ACC112 (cell line): Measurements from ENCODE around the gene HAUS8.
A peak's percentile ranks its signal among the peaks of the same experiment; 100 is the strongest.

ENCODE experiments used
- H2AFZ ChIP-seq: fragments of 200-600 bp; sonication (generic); one replicate; pipeline ENCODE4 v1.6.0; 2017; ENCODE audit warnings: antibody characterized with exemption, low read length; ENCODE audit not compliant: unreplicated experiment
- H3K27ac ChIP-seq: fragments of 200-600 bp; sonication (generic); 2 replicates; pipeline ENCODE4 v1.5.1; 2014; ENCODE audit warnings: low read depth, mild to moderate bottlenecking, antibody characterized with exemption, low read length, moderate library complexity
- H3K27me3 ChIP-seq: fragments of 200-600 bp; sonication (generic); 2 replicates; pipeline ENCODE4 v1.6.1; 2014; ENCODE audit warnings: mild to moderate bottlenecking, antibody characterized with exemption, low read length, moderate library complexity, mixed read lengths; ENCODE audit not compliant: insufficient read depth
- H3K36me3 ChIP-seq: fragments of 200-600 bp; sonication (generic); 2 replicates; pipeline ENCODE4 v1.6.1; 2016; ENCODE audit warnings: mild to moderate bottlenecking, antibody characterized with exemption, low read length, moderate library complexity, mixed read lengths; ENCODE audit not compliant: insufficient read depth
- H3K4me1 ChIP-seq: fragments of 200-600 bp; sonication (generic); one replicate; pipeline ENCODE4 v1.6.1; 2016; ENCODE audit warnings: low read length, mixed read lengths; ENCODE audit not compliant: insufficient read depth, unreplicated experiment, control insufficient read depth
- H3K4me3 ChIP-seq: fragments of 200-600 bp; sonication (generic); 2 replicates; pipeline ENCODE4 v1.5.1; 2014; ENCODE audit warnings: mild to moderate bottlenecking, low read depth, low read length
- H3K79me2 ChIP-seq: fragments of 200-600 bp; sonication (generic); one replicate; pipeline ENCODE4 v1.6.0; 2016; ENCODE audit warnings: low read length; ENCODE audit not compliant: control insufficient read depth, unreplicated experiment, insufficient read depth

The HAUS8 gene

GRCh38 chr19:17075035-17075863 is at the start of gene HAUS8, which contains the start of gene MYO9B:
HAUS8 (minus strand) TSS chr19:17075452; CDS start chr19:17075422, 30 bp downstream.
MYO9B (plus strand) TSS chr19:17075777; CDS start chr19:17101718, 25,941 bp downstream.
- Histone ChIP-seq H3K79me2 (peaks cover 57% of the 10 kb centered on the region), H2AFZ (peak within 1 kb of the TSS; percentile 71), H3K4me1 (peaks cover 28% of the 10 kb centered on the region), H3K4me3 (peak within 1 kb of the TSS; percentile 96), H3K27ac (peak within 1 kb of the TSS; percentile 86), H3K36me3 (no peaks in the 10 kb centered on the region), H3K27me3 (no peaks in the 10 kb centered on the region)

- no peak overlapping the region for H2AFZ ChIP-seq
- H3K79me2 ChIP-seq: peaks cover 11% of the 10 kb centered on the region
- H3K36me3 ChIP-seq: no peaks in the 10 kb centered on the region
- H3K27me3 ChIP-seq: no peaks in the 10 kb centered on the region
- no peak overlapping the region for H3K27ac ChIP-seq
- H3K4me3 ChIP-seq: no peak overlapping the region
- H3K4me1 ChIP-seq: peaks cover 15% of the 10 kb centered on the region
Observed at GRCh38 chr19:17124025-17124424, 48.8 kb upstream of the HAUS8 start.

- H3K4me3 ChIP-seq: no peak overlapping the region
- no peaks in the 10 kb centered on the region for H3K36me3 ChIP-seq
- peaks cover 15% of the 10 kb centered on the region for H3K4me1 ChIP-seq
- no peak overlapping the region for H3K27ac ChIP-seq
- H3K27me3 ChIP-seq: no peaks in the 10 kb centered on the region
- peaks cover 17% of the 10 kb centered on the region for H3K79me2 ChIP-seq
- H2AFZ ChIP-seq: no peak overlapping the region
Observed at GRCh38 chr19:17123041-17123440, 47.8 kb upstream of the HAUS8 start.

- peaks cover 17% of the 10 kb centered on the region for H3K79me2 ChIP-seq
- peaks cover 15% of the 10 kb centered on the region for H3K4me1 ChIP-seq
Observed at GRCh38 chr19:17121736-17122293, 46.6 kb upstream of the HAUS8 start.

GRCh38 chr19:17118957-17119356 is 43.7 kb upstream of the HAUS8 start:
- Histone ChIP-seq H3K27me3 (no peaks in the 10 kb centered on the region), H3K79me2 (peaks cover 15% of the 10 kb centered on the region), H2AFZ (no peak overlapping the region), H3K4me3 (no peak overlapping the region), H3K4me1 (no peaks in the 10 kb centered on the region), H3K36me3 (no peaks in the 10 kb centered on the region), H3K27ac (no peak overlapping the region)

More at GRCh38 chr19:17121736-17122293, 46.6 kb upstream of the HAUS8 start:
- H3K36me3 ChIP-seq: no peaks in the 10 kb centered on the region
- H3K4me3 ChIP-seq: no peak overlapping the region
- no peak overlapping the region for H3K27ac ChIP-seq
- H2AFZ ChIP-seq: no peak overlapping the region
- H3K27me3 ChIP-seq: no peaks in the 10 kb centered on the region

GRCh38 chr19:17116996-17117702 is 41.9 kb upstream of the HAUS8 start:
- Histone ChIP-seq H3K27me3 (no peaks in the 10 kb centered on the region), H2AFZ (no peak overlapping the region), H3K36me3 (no peaks in the 10 kb centered on the region), H3K27ac (no peak overlapping the region), H3K4me3 (no peak overlapping the region), H3K79me2 (peaks cover 30% of the 10 kb centered on the region), H3K4me1 (no peaks in the 10 kb centered on the region)

- H3K36me3 ChIP-seq: no peaks in the 10 kb centered on the region
- H3K27ac ChIP-seq: no peak overlapping the region
- no peaks in the 10 kb centered on the region for H3K27me3 ChIP-seq
- H3K4me1 ChIP-seq: no peaks in the 10 kb centered on the region
- H2AFZ ChIP-seq: no peak overlapping the region
- H3K4me3 ChIP-seq: no peak overlapping the region
- peaks cover 56% of the 10 kb centered on the region for H3K79me2 ChIP-seq
Observed at GRCh38 chr19:17114414-17114831, 39.2 kb upstream of the HAUS8 start.

GRCh38 chr19:17113127-17113785 is 38.0 kb upstream of the HAUS8 start:
- H3K4me3 ChIP-seq: no peak overlapping the region
- peaks cover 51% of the 10 kb centered on the region for H3K79me2 ChIP-seq
- H3K27me3 ChIP-seq: no peaks in the 10 kb centered on the region
- no peak overlapping the region for H2AFZ ChIP-seq
- H3K4me1 ChIP-seq: peaks cover 5% of the 10 kb centered on the region
- no peaks in the 10 kb centered on the region for H3K36me3 ChIP-seq
- H3K27ac ChIP-seq: no peak overlapping the region

- Histone ChIP-seq H3K27me3 (no peaks in the 10 kb centered on the region), H3K79me2 (peaks cover 49% of the 10 kb centered on the region), H3K4me1 (peaks cover 7% of the 10 kb centered on the region), H2AFZ (no peak overlapping the region), H3K27ac (no peak overlapping the region), H3K4me3 (no peak overlapping the region), H3K36me3 (no peaks in the 10 kb centered on the region)
Observed at GRCh38 chr19:17112700-17113099, 37.4 kb upstream of the HAUS8 start.

- Histone ChIP-seq H3K27ac (no peak overlapping the region), H3K4me1 (peaks cover 11% of the 10 kb centered on the region), H2AFZ (no peak overlapping the region), H3K36me3 (no peaks in the 10 kb centered on the region), H3K27me3 (no peaks in the 10 kb centered on the region), H3K79me2 (peaks cover 53% of the 10 kb centered on the region), H3K4me3 (no peak overlapping the region)
Observed at GRCh38 chr19:17112271-17112670, 37.0 kb upstream of the HAUS8 start.
